HepG2 (cell line): ENCODE results near the gene FIBP. TPM values are rescaled to one million over a fixed set of nuclear protein-coding genes. Genes with fewer than 3 reads are reported as not detected.

ENCODE experiments used
- AGO1 ChIP-seq: fragments of 200-400 bp; formaldehyde crosslinking; IDR thresholded peaks from 2 replicates; pipeline ENCODE4 v1.6.1; 2017; ENCODE audit warnings: mild to moderate bottlenecking, low read depth, low read length, moderate library complexity; ENCODE audit not compliant: poor library complexity, severe bottlenecking
- ATAD3A ChIP-seq: sonication (generic); formaldehyde crosslinking; IDR thresholded peaks from 2 replicates; pipeline ENCODE4 v1.4.0; 2020; ENCODE audit warnings: missing genetic modification reagents
- ATF5 ChIP-seq: sonication (generic); formaldehyde crosslinking; IDR thresholded peaks from 2 replicates; pipeline ENCODE4 v1.4.0; 2020; ENCODE audit warnings: mild to moderate bottlenecking, low read depth, missing genetic modification reagents
- DPF2 ChIP-seq: sonication (generic); formaldehyde crosslinking; IDR thresholded peaks from 2 replicates; pipeline ENCODE4 v1.4.0; 2020; ENCODE audit warnings: mild to moderate bottlenecking, low read depth, missing genetic modification reagents, borderline replicate concordance
- HMGXB4 ChIP-seq, 2 experiments: sonication (generic) in 1 of 2; formaldehyde crosslinking in 1 of 2; IDR thresholded peaks; 2 replicates each; pipeline versions ENCODE4 v1.4.0 to v1.6.1; 2018 to 2020; ENCODE audit warnings: missing genetic modification reagents in 2 of 2, borderline replicate concordance in 1 of 2, low read depth in 1 of 2, mild to moderate bottlenecking in 1 of 2, missing biosample characterization in 1 of 2
- KDM5B ChIP-seq: sonication (generic); formaldehyde crosslinking; IDR thresholded peaks from 2 replicates; pipeline ENCODE4 v1.4.0; 2020; ENCODE audit warnings: missing genetic modification reagents, mild to moderate bottlenecking, borderline replicate concordance
- MYC ChIP-seq: sonication (generic); formaldehyde crosslinking; IDR thresholded peaks from 2 replicates; pipeline ENCODE4 v1.9.0; 2021; ENCODE audit warnings: missing genetic modification reagents, borderline replicate concordance
- NFYB ChIP-seq: sonication (generic); formaldehyde crosslinking; IDR thresholded peaks from 2 replicates; pipeline ENCODE4 v1.4.0; 2020; ENCODE audit warnings: missing genetic modification reagents
- POLR2A ChIP-seq, 2 experiments: IDR thresholded peaks; 2 replicates each; pipeline ENCODE4 v1.6.1; 2011; ENCODE audit warnings: low read depth in 2 of 2, low read length in 2 of 2, mild to moderate bottlenecking in 1 of 2, moderate library complexity in 1 of 2; ENCODE audit not compliant: insufficient read depth in 1 of 2
- TARDBP ChIP-seq: sonication (generic); formaldehyde crosslinking; IDR thresholded peaks from 2 replicates; pipeline ENCODE4 v1.8.0; 2022; ENCODE audit warnings: mild to moderate bottlenecking, missing genetic modification reagents
- ZBTB8A ChIP-seq: sonication (generic); formaldehyde crosslinking; IDR thresholded peaks from 2 replicates; pipeline ENCODE4 v1.4.0; 2020; ENCODE audit warnings: mild to moderate bottlenecking, low read depth, missing genetic modification reagents, borderline replicate concordance
- ZNF432 ChIP-seq: sonication (generic); formaldehyde crosslinking; IDR thresholded peaks from 2 replicates; pipeline ENCODE4 v1.5.0; 2020; ENCODE audit warnings: missing genetic modification reagents, mild to moderate bottlenecking, borderline replicate concordance
- polyA plus RNA-seq, 8 experiments: library from polyadenylated mRNA; depleted of rRNA in 3 of 8; stranded (reverse) in 7 of 8; unstranded in 1 of 8; fragments of >200 nt; fragmentation: Illumina TruSeq in 4 of 8; extraction: Trizol in 4 of 8; gene quantifications; 2 replicates each; pipeline versions ENCODE4 v1.2.1 to v1.2.3, GENCODE V29; 2011 to 2016; ENCODE audit warnings: low read depth in 4 of 8, missing spikeins in 1 of 8, mixed read lengths in 1 of 8; ENCODE audit not compliant: insufficient read depth in 1 of 8
- total RNA-seq, 5 experiments: library from RNA; depleted of rRNA; stranded (reverse); fragments of >200 nt; fragmentation: Illumina TruSeq; extraction: Trizol; gene quantifications; 2 replicates each; pipeline ENCODE4 v1.2.3, GENCODE V29; 2016; ENCODE audit warnings: low read depth in 1 of 5

Gene FIBP
- total and polyA plus RNA-seq, 2 of the 13 experiments (the other 11 are each of a cell fraction or from before 2014, with no cell fraction given), result 42.9 to 62.1 TPM

GRCh38 chr11:65915101-65915820, 27.0 kb upstream of the FIBP start (continued):
- TF ChIP-seq POLR2A (IDR thresholded peaks at IDR 0.05; ENCODE audit: insufficient read depth in 1 of 2, low read depth in 2 of 2, low read length in 2 of 2) (0 out of 4 replicates have a peak, but pooled peaks of 1 of the 2 experiments have one; percentile 8), ZBTB8A (no peak), HMGXB4 (CRISPR knock-in tag; IDR thresholded peaks at IDR 0.05; ENCODE audit: borderline replicate concordance in 1 of 2, low read depth in 1 of 2) (peak in 1 of 2 experiments; percentile 27; a peak in 1 of 4 replicates), ATAD3A (CRISPR knock-in tag) (no peak), NFYB (CRISPR knock-in tag) (no peak), KDM5B (CRISPR knock-in tag) (0 out of 2 replicates have a peak, but pooled peaks have one; percentile 5), ATF5 (no peak), ZNF432 (no peak), MYC (CRISPR knock-in tag) (peak; percentile 27; the same call in 1 of the 2 replicates), TARDBP (CRISPR knock-in tag) (no peak), DPF2 (CRISPR knock-in tag) (no peak), AGO1 (peak; percentile 95)
